ENCODE data around the gene DDX5.
"Not testable (repeated sequence)": the region's sequence is repeated elsewhere in the genome, so short reads cannot be mapped to it uniquely, and the experiment has no call there.

DDX5 gene

GRCh38 chr17:64492481-64493109 is 13.5 kb downstream of the DDX5 start:
- no peak for DNase-seq (ENCODE audit: low read depth in 2 of 2)

DNA sequence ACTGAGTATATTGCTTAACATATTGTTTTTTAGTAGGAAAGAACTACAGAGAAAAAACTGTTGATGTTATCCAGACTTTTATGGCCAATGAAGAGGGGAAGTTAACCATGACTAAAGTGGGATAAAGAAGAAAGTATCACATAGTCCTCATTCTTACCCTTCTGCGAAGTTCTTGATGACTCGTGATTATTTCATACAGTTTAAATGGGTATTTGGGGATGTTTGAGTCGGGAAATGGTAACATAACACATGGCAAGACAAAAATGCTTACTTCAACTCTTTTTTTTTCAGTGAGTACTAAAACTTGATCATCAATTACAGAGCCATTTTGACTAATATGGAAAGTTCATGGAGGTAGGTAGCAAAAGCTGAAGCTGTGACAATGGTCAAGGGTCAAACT is 14.1 kb downstream of the DDX5 start:
- DNase-seq (ENCODE audit: low read depth in 2 of 2): peak in 1 of 2 experiments; percentile 50

- DNase-seq (ENCODE audit: low read depth in 2 of 2): no peak
Measured at GRCh38 chr17:64491034-64491860, 14.8 kb downstream of the DDX5 start.

DNA sequence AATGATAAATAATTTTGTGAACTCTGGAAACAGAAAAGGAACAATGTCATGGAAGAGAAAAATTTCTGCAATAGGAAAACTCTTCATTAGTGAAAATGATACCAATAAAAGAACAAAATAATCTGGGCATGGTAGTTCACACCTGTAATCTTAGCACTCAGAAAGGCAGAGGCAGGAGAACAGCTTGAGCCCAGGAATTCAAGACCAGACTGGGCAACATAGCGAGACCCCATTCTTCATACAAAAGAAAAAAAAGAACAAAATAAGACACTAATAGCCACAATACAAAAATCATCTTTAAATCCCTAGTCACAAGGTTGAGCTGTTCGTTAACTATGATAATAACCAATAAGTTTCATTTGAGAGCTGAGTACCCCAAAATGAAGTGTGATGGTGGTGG is 17.8 kb downstream of the DDX5 start:
- DNase-seq (ENCODE audit: low read depth in 2 of 2): no peak

DNA sequence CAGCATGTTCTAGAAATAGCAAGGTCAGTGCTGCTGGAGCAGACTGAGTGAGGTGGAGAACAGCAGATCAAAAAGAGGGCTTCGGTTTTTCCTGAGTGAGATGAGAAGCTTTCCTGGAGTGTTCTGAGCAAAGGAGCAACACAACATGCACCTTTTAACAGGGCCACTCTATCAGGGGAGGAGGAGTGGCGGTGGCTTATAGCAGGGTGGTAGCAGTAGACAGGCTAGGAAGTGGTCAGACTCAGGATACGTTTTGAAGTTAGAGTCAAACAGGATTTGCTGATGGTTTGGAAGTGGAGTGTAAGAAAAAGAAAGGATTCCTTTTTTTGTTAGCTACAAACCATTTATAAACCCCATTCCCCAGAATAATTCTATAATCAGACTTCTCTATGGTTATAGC is 21.7 kb downstream of the DDX5 start:
- no peak for DNase-seq (ENCODE audit: low read depth in 2 of 2)

DNA sequence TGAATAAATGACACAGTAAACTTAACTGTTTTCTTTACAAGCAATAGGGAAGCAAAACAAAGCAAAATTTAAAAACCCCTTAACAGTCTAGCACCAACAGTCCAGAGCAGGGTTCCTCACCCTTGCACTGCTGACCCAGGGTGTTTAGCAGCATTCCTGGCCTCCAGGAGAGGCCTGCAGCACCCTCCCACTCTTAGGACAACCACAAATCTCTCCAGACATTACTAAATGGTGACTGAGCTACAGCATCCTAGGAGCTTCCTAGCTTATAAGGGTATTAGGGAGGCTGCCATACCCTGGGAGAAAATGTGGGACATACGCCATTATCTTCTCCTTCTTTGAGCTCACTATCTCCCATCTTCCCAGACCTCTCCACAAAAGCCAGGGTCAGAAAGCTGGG is 25.1 kb downstream of the DDX5 start:
- DNase-seq (ENCODE audit: low read depth in 2 of 2): no peak

GRCh38 chr17:64477849-64478248 is 28.2 kb downstream of the DDX5 start:
- DNase-seq (ENCODE audit: low read depth in 2 of 2): no peak

DNA sequence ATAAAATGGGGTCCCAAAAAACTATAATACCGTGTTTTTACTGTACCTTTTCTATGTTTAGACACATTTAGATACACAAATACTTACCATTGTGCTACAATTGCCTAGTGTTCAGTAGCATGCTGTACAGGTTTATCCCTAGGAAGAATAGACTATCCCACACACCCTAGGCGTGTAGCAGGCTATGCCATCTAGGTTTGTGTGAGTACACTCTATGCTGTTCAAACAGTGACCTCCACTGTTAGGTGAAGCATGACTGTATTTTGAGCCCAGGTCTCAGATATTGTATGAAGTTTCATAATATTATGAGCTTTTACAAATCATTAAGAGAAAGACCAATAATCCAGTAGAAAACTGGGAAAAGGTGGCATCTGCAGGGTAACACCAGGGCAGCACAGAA is 33.5 kb downstream of the DDX5 start:
- DNase-seq (ENCODE audit: low read depth in 2 of 2): no peak

GRCh38 chr17:64471440-64471839 is 34.6 kb downstream of the DDX5 start:
- no peak for DNase-seq (ENCODE audit: low read depth in 2 of 2)

DNA sequence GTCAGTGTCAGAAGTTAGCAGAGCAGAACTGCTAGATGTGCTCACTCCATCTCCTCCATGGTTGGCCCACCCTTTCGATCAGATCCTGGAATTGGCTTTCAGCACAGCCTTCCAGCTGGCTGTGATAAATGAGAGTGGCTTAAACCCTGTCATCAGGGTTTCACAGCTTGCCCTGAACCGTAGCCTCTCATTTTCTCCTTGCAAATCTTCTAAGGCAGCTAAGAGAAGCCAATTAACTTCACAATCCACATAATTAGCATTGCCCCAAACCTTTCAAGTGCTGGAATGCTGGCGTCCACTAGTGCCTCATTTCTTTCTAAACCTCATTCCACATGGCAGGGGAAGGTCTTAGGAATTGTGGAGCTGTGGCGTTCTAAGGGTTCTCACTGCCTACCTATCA is 35.5 kb downstream of the DDX5 start:
- DNase-seq (ENCODE audit: low read depth in 2 of 2): no peak

DNA sequence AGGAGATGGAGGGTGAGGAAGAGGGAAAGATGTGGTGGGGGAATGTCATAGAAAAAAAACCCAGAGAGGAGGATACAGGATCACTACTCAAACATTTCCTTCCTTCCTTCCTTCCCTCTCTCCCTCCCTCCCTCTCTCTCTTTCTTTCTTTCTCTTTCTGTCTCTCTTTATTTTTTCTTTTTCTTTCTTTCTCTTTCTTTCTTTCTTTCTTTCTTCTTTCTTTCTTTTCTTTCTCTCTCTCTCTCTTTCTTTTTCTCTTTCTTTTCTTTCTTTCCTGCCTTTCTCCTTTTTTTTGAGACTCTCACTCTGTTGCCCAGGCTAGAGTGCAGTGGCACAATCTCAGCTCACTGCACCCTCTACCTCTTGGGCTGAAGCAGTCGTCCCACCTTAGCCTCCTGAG is 39.3 kb downstream of the DDX5 start:
- not testable (repeated sequence) for DNase-seq (ENCODE audit: low read depth in 2 of 2)

- no peak for DNase-seq (ENCODE audit: low read depth in 2 of 2)
Measured at GRCh38 chr17:64466019-64466735, 39.9 kb downstream of the DDX5 start.

- no peak for DNase-seq (ENCODE audit: low read depth in 2 of 2)
Measured at GRCh38 chr17:64461788-64462187, 44.3 kb downstream of the DDX5 start.

DNA sequence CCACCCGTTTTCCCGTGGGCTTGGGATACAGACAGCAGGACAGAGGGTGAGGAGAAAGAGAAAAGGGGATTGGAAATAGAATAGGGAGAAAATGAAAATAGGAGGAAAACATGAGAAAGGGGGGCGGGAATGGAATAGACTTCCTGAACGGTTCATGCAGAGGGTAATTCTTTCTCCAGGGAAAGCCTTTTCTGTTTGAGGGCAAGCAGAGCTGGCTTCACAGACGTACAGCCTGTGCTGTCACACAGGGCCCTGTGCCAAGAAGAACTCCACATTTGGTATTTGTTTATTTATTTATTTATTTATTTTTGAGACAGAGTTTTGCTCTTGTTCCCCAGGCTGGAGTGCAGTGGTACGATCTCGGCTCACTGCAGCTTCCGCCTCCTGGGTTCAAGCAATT is 45.1 kb downstream of the DDX5 start:
- no peak for DNase-seq (ENCODE audit: low read depth in 2 of 2)

DNA sequence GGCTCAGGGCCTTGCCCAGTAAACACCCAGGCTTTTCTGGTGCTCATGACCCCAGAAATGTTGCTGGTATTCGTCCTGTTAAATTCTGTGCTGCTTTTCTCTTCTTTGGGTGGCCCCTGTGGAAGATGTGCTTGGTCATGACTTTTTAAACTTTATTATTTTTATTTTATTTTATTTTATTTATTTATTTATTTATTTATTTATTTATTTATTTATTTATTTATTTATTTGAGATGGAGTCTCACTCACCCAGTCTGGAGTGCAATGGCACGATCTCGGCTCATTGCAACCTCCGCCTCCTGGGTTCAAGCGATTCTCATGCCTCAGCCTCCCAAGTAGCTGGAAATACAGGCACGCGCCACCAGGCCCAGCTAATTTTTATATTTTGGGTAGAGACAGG is 46.3 kb downstream of the DDX5 start:
- DNase-seq (ENCODE audit: low read depth in 2 of 2): not testable (repeated sequence)

GRCh38 chr17:64459284-64459747 is 46.8 kb downstream of the DDX5 start:
- DNase-seq (ENCODE audit: low read depth in 2 of 2): no peak

GRCh38 chr17:64458756-64459155 is 47.3 kb downstream of the DDX5 start:
- DNase-seq (ENCODE audit: low read depth in 2 of 2): no peak

DNA sequence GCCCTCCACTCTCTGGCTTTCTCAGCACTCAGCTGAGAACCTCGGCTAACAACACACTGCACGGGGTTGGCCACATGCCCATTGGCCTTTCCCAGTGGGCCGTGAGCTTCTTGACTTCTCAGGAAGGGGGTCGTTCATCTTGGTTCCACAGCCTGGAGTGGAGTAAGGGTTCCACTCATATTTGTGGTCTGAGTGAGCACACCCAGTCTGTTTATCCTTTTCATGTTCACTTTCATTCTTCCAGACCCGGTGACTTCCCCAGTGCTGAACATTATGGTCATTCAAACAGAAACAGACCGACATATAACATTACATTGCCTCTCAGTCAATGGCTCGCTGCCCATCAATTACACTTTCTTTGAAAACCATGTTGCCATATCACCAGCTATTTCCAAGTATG is 48.9 kb downstream of the DDX5 start:
- no peak for DNase-seq (ENCODE audit: low read depth in 2 of 2)

DNA sequence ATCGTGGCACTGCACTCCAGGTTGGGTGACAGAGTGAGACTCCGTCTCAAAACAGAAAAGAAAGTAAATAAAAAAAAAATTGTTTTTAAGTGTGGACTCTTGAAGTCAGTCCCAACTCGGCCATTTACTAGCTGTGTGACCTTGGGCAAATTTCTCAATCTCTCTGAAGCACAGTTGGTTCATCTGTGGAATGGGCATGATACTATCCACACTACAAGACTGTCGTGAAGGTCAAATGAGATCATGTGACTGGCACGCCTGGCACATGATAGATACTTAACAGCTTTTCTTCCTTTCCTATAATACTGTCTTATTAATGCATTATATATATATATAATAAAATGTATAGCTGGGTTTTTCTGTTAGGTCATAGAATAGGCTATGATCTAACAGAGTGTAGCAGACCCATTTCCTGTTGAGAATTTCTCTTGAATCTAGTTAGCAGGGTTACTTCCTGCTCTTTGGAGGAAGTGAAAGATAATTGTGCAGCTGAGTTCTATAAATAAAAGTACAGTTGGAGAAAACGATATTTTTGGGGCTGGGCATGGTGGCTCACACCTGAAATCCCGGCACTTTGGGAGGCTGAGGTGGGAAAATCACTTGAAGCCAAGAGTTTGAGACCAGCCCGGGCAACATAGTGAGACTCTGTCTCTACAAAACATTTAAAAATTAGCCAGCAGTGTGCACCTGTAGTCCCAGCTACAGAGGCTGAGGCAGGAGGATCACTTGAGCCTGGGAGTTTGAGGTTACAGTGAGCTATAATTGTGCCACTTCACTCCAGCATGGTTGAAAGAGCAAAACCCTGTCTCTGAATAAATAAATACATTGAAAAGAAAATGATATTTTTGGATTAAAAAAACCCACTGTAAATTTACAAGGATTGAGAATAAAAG is 49.9 kb downstream of the DDX5 start:
- no peak for DNase-seq (ENCODE audit: low read depth in 2 of 2)

DNA sequence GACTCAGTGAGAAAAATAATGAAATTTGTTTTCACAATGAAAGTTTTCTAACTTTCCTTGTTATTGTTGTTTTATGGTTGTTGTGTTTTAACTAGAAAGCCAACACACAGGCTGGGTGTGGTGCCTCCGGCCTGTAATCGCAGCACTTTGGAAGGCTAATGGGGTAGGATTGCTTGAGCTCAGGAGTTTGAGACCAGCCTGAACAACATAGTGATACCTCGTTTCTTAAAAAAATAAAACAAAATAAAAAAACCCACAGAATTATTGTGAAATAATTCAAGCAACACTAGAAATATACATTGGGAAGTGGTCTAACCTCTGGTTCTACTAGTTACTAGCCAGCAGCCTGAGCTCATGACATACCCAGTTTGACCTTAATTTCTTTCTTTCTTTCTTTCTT is 56.5 kb downstream of the DDX5 start:
- no peak for DNase-seq (ENCODE audit: low read depth in 2 of 2)

DNA sequence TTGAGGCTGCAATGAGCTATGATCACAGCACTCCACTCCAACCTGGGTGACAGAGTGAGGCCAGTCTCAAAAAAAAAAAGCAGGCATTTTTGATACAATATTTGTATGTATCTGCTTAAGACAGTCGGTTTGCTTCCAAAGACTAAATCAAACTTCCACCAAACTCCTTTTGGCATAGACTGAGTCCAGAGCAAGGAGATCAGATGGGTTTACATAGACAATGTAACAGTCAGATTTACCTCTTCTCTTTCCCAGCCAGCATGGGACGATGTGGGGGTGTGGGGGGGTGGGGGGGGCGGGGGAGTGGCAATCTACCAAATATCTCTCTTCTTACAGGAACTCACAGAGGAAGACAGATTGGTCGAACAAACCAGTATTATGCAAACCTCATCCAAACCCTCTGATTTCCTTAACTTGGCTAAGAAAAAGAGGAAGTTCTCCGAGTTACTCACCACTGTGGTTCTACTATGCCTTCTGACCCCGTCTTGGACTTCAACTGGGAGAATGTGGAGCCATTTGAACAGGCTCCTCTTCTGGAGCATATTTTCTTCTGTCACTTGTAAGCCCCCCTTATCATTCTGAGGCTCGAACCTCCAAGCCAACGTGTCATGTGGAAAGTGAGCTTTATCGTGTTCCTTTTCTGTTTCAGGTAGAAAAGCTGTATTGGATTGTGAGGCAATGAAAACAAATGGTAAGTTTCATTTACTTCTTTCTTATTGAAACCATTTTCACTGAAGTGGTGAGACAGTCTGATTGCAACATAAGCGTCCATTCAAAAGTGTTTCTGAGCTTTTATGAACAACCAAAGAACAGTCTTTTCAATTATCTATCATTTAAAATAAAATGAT is 57.2 kb downstream of the DDX5 start, which contains the start of gene MILR1:
Gene MILR1, plus strand, starts transcription at position 451 of the 848 bp plus-strand sequence. Its CDS starts 54 bp downstream, at position 505.
- peak; percentile 30 to 32 for DNase-seq (ENCODE audit: low read depth in 2 of 2)
